Spleen (tissue), 11 donors: Measurements from ENCODE around the gene THAP4. TPM values are rescaled to one million over a fixed set of nuclear protein-coding genes. Genes with fewer than 3 reads are reported as not detected.
A peak's percentile ranks its signal among the peaks of the same experiment; 100 is the strongest.
"Not testable (repeated sequence)": the region's sequence is repeated elsewhere in the genome, so short reads cannot be mapped to it uniquely, and the experiment has no call there.

Source experiments
- DNase-seq: peaks from one replicate; pipeline ENCODE4 v3.0.0-alpha.2; 2020
- H3K27ac ChIP-seq, 8 donors: fragments of 200-600 bp; sonication (generic) in 7 of 8; 1 replicate in 4 of 8; 2 replicates in 4 of 8; pipeline versions ENCODE4 v1.5.0 to v1.8.0; 2016 to 2021; ENCODE audit warnings: inconsistent platforms in 4 of 8, mild to moderate bottlenecking in 4 of 8, moderate library complexity in 1 of 8
- H3K27me3 ChIP-seq, 7 donors: fragments of 200-600 bp; sonication (generic) in 6 of 7; replicated peaks in 1 of 7; 1 replicate in 4 of 7; 2 replicates in 3 of 7; pipeline versions ENCODE4 v1.5.0 to v1.8.0; 2016 to 2021; ENCODE audit warnings: inconsistent platforms in 3 of 7, mild to moderate bottlenecking in 1 of 7
- H3K36me3 ChIP-seq, 6 donors: fragments of 200-600 bp; sonication (generic) in 5 of 6; 1 replicate in 4 of 6; 2 replicates in 2 of 6; pipeline versions ENCODE4 v1.5.0 to v1.8.0; 2016 to 2021; ENCODE audit warnings: inconsistent platforms in 2 of 6
- H3K4me1 ChIP-seq, 6 donors: fragments of 200-600 bp; sonication (generic) in 5 of 6; 1 replicate in 3 of 6; 2 replicates in 3 of 6; pipeline versions ENCODE4 v1.5.0 to v1.8.0; 2016 to 2021; ENCODE audit warnings: inconsistent platforms in 3 of 6
- H3K4me3 ChIP-seq, 8 donors: fragments of 200-600 bp; sonication (generic) in 7 of 8; 1 replicate in 4 of 8; 2 replicates in 4 of 8; pipeline versions ENCODE4 v1.5.0 to v1.8.0; 2016 to 2021; ENCODE audit warnings: inconsistent platforms in 4 of 8, mild to moderate bottlenecking in 4 of 8, moderate library complexity in 2 of 8
- H3K9me3 ChIP-seq, 8 donors: fragments of 200-600 bp; sonication (generic) in 7 of 8; 1 replicate in 4 of 8; 2 replicates in 4 of 8; pipeline versions ENCODE4 v1.5.0 to v1.8.0; 2016 to 2021; ENCODE audit warnings: inconsistent platforms in 4 of 8
- POLR2A ChIP-seq, 3 donors: fragments of 450-650 bp; IDR thresholded peaks; one replicate each; pipeline ENCODE4 v1.5.1; 2017; ENCODE audit warnings: antibody characterized with exemption in 3 of 3, mild to moderate bottlenecking in 1 of 3
- POLR2AphosphoS5 ChIP-seq, 3 donors: sonication (generic); formaldehyde crosslinking; IDR thresholded peaks; one replicate each; pipeline ENCODE4 v1.5.1; 2017; ENCODE audit warnings: antibody characterized with exemption in 3 of 3
- WGBS, 5 donors: extraction: QIAGEN DNeasy Blood & Tissue Kit in 3 of 5; methylation state at CpG; one replicate each; pipeline versions ENCODE4 v1.1.5 to v1.1.7; 2013 to 2018; 5-methylcytosine and 5-hydroxymethylcytosine counted together
- intact Hi-C: fragments of 100-400 bp; cut with DNase I; formaldehyde crosslinking; loops from one replicate; pipeline ENCODE4 v1.15.0; 2023; ENCODE audit warnings: low total_unique reads
- polyA plus RNA-seq, 3 donors: library from polyadenylated mRNA; stranded (reverse); fragments of 200-250 nt; gene quantifications; one replicate each; pipeline ENCODE4 v1.2.1, GENCODE V29; 2013
- total RNA-seq, 7 donors: library from RNA; depleted of rRNA in 3 of 7; stranded (reverse); fragments of >200 nt in 3 of 7; fragmentation: NEBNext Ultra II Directional in 4 of 7; extraction: Animal tissue kit (Norgen Biotek cat#: 25700) in 4 of 7; gene quantifications; one replicate each; pipeline versions ENCODE4 v1.1.0 to v1.2.1, GENCODE V29; 2016 to 2021
- TF ChIP-seq, protein P1 (sequence below), 11 experiments: fragments of 200-600 bp in 7 of 11; fragments of 450-650 bp in 4 of 11; sonication (generic) in 4 of 11; IDR thresholded peaks in 8 of 11; conservative IDR thresholded peaks in 3 of 11; 1 replicate in 7 of 11; 2 replicates in 4 of 11; pipeline versions ENCODE4 v1.4.0 to v1.8.0; 2016 to 2021; ENCODE audit warnings: antibody characterized with exemption in 11 of 11, inconsistent platforms in 4 of 11, mild to moderate bottlenecking in 1 of 11
- donor health status: healthy with polysubstance abuse.
- donor health status: DM: no; HTN: no; CAD: no; lungs with moderate emphysema.
- donor health status: DM: no; HTN: no; CAD: no.
- donor health status: Bipolar disorder and iron deficiency.
- donor health status: healthy.
- donor health status: DM: no; HTN: no; CAD: no.
- donor health status: DM: yes; HTN: yes; CAD: no.

Gene THAP4
- total and polyA plus RNA-seq, 10 donors, result 21.0 to 31.5 (median 27.8) TPM

DNA sequence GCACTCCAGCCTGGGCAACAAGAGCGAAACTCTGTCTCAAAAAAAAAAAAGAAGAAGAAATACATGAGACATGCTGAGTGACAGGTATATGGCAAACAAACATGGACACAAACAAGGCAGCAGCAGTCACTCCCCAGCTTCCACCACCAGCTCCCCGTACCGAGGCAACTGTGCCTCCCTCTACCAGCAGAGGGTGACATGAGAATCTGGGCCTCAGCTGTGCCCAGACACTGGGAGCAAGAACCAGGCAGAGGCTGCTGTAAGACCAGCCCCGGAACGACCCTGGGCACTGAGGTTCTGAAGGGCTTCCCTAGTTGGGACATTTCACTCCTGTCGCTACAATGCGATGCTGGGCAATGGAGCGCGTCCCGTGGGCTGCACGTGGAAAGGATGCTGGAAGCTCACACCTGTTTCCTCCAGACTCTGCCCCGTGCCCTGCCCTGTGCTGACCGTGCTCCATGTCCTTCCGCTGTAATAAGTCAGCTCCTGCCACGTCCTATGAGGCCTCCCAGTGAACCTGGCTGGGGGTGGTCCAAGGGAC lies 41.3 kb downstream of the THAP4 start:
- no peaks in the 10 kb centered on the region for H3K9me3 ChIP-seq
- DNase-seq, result peak; percentile 59
- H3K27me3 ChIP-seq, result no peaks in the 10 kb centered on the region
- WGBS, 5 donors, result 87 to 96% (median 90%) methylated on average over 13 to 15 of the region's 15 CpGs
- H3K27ac ChIP-seq, result no peak overlapping the region
- H3K4me1 ChIP-seq, result no peaks in the 10 kb centered on the region
- H3K36me3 ChIP-seq, result peaks cover 2 to 100% (median 34%) of the 10 kb centered on the region in 6 donors
- TF ChIP-seq POLR2AphosphoS5 (IDR thresholded peaks at IDR 0.05), result no peak
- TF ChIP-seq, protein P1, sequence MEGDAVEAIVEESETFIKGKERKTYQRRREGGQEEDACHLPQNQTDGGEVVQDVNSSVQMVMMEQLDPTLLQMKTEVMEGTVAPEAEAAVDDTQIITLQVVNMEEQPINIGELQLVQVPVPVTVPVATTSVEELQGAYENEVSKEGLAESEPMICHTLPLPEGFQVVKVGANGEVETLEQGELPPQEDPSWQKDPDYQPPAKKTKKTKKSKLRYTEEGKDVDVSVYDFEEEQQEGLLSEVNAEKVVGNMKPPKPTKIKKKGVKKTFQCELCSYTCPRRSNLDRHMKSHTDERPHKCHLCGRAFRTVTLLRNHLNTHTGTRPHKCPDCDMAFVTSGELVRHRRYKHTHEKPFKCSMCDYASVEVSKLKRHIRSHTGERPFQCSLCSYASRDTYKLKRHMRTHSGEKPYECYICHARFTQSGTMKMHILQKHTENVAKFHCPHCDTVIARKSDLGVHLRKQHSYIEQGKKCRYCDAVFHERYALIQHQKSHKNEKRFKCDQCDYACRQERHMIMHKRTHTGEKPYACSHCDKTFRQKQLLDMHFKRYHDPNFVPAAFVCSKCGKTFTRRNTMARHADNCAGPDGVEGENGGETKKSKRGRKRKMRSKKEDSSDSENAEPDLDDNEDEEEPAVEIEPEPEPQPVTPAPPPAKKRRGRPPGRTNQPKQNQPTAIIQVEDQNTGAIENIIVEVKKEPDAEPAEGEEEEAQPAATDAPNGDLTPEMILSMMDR (IDR thresholded peaks at IDR 0.05 in 8 of 11, conservative IDR thresholded peaks at IDR 0.05 in 3 of 11), result peak in 1 of 11 experiments; percentile 43
- no peak overlapping the region for H3K4me3 ChIP-seq
- intact Hi-C loops, result no loop called here

DNA sequence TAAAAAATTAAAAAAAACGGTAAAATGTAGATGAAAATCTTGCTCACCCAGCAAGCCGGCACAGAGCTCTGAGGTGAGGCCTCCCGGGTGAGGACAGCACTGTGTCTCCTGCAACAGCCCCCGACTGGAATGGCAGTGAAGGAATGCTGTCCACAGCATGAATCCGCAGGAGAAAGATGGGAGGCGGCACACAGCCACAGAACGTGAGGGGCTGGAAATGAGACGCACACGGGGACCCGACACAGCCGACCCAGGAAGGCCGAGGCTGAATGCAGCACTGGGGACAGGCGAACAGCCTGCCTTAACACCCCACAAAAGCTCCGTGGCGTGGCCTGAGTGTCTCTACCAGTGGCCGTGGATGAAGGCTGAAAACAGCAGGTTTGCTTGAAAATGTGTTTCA lies 43.7 kb downstream of the THAP4 start:
- Histone ChIP-seq H3K36me3 (peaks cover 2 to 91% (median 22%) of the 10 kb centered on the region in 6 donors), H3K9me3 (peaks cover 2 to 13% (median 7%) of the 10 kb centered on the region in 8 donors), H3K4me3 (no peak overlapping the region), H3K27me3 (no peaks in the 10 kb centered on the region), H3K4me1 (no peaks in the 10 kb centered on the region), H3K27ac (no peak overlapping the region)
- intact Hi-C loops, result no loop called here
- TF ChIP-seq POLR2A (IDR thresholded peaks at IDR 0.05), result no peak
- TF ChIP-seq, protein P1 (IDR thresholded peaks at IDR 0.05 in 8 of 11, conservative IDR thresholded peaks at IDR 0.05 in 3 of 11), result no peak
- TF ChIP-seq POLR2AphosphoS5 (IDR thresholded peaks at IDR 0.05), result no peak
- peak; percentile 48 for DNase-seq
- 93 to 98% (median 95%) methylated on average over 16 of the region's 16 CpGs for WGBS, 5 donors

DNA sequence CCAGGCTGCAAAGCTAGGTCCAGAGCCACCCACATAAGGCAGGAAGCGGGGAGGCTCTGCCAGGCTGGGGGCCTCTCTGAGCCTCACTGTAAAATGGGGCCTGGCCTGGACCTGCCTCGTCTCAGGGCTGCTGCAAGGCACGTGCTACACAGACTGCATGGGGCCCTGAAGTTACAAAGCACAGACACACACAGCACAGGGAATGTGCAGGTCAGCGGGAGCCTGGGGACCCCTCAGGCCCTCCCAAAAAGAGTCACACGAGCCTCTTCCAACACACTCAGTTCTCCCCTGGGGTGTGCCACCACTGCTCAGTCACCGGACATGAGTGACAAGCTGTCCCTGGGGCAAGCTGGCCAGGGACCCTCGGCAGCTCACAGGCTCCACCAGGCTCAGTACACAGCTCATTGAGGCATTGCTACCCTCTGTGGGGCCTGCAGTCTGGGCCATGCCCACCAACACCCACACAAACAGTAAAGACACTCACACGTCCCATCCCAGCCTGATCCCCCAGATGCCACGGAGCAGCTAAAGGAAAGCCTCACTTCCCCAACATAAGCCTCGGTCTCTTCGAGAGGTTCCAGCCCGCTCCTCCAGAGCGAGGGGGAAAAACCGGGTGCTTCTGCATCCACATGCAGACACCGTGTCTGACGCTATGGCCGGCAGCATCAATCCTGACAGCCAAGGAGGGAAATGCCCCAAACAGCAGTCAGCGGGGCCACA lies 44.7 kb downstream of the THAP4 start:
- H3K9me3 ChIP-seq, result peaks cover 2 to 23% (median 17%) of the 10 kb centered on the region in 8 donors
- intact Hi-C loops, result no loop called here
- H3K36me3 ChIP-seq, result peaks cover 0 to 91% (median 27%) of the 10 kb centered on the region in 6 donors
- 92 to 98% (median 93%) methylated on average over 7 to 18 of the region's 18 CpGs for WGBS, 5 donors
- DNase-seq, result peak; percentile 53
- no peak for TF ChIP-seq POLR2AphosphoS5 (IDR thresholded peaks at IDR 0.05)
- no peak for TF ChIP-seq POLR2A (IDR thresholded peaks at IDR 0.05)
- TF ChIP-seq, protein P1 (IDR thresholded peaks at IDR 0.05 in 8 of 11, conservative IDR thresholded peaks at IDR 0.05 in 3 of 11), result no peak
- H3K27me3 ChIP-seq, result no peaks in the 10 kb centered on the region
- no peak overlapping the region for H3K4me3 ChIP-seq
- H3K27ac ChIP-seq, result no peak overlapping the region
- H3K4me1 ChIP-seq, result no peaks in the 10 kb centered on the region

DNA sequence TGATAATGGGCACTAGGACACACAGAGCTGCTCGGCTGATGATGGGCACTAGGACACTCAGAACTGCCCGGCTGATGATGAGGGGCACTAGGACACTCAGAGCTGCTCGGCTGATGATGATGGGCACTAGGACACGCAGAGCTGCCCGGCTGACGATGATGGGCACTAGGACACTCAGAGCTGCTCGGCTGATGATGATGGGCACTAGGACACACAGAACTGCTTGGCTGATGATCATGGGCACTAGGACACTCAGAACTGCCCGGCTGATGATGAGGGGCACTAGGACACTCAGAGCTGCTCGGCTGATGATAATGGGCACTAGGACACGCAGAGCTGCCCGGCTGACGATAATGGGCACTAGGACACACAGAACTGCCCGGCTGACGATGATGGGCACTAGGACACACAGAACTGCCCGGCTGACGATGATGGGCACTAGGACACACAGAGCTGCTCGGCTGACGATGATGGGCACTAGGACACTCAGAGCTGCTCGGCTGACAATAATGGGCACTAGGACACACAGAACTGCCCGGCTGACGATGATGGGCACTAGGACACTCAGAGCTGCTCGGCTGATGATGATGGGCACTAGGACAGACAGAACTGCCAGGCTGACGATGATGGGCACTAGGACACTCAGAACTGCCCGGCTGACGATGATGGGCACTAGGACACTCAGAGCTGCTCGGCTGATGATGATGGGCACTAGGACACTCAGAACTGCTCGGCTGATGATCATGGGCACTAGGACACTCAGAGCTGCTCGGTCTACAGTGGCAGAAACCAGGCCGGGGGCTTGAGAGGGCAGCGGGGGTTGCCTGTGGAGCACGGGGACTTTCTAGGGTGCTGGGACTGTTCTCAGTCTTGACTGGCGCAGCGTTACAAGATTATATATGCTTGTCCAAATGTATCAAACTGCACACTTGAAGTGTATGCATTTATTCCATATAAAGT lies 46.2 kb downstream of the THAP4 start:
- 89 to 93% (median 90%) methylated on average over 23 to 33 of the region's 33 CpGs for WGBS, 5 donors
- Histone ChIP-seq H3K36me3 (peaks cover 0 to 91% (median 31%) of the 10 kb centered on the region in 6 donors), H3K9me3 (peaks cover 9 to 38% (median 32%) of the 10 kb centered on the region in 8 donors)
- H3K27ac ChIP-seq, H3K27me3 ChIP-seq, intact Hi-C loops, H3K4me1 ChIP-seq, H3K4me3 ChIP-seq: not testable (repeated sequence)
- peak; percentile 51 for DNase-seq

DNA sequence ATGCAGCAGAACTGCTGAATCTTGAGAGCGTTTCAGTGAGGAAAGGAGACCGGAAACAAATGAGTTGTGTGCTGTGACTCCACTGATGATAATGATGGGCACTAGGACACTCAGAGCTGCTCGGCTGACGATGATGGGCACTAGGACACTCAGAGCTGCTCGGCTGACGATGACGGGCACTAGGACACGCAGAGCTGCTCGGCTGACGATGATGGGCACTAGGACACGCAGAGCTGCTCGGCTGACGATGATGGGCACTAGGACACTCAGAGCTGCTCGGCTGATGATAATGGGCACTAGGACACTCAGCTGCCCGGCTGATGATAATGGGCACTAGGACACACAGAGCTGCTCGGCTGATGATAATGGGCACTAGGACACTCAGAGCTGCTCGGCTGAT lies 47.1 kb downstream of the THAP4 start:
- H3K4me1 ChIP-seq, H3K27ac ChIP-seq, H3K27me3 ChIP-seq, H3K4me3 ChIP-seq, intact Hi-C loops: not testable (repeated sequence)
- Histone ChIP-seq H3K36me3 (peaks cover 0 to 91% (median 32%) of the 10 kb centered on the region in 6 donors), H3K9me3 (peaks cover 9 to 46% (median 42%) of the 10 kb centered on the region in 8 donors)
- peak; percentile 22 for DNase-seq
- 78 to 96% (median 91%) methylated on average over 16 to 17 of the region's 17 CpGs for WGBS, 5 donors
